SK-N-MC (cell line): Measurements from ENCODE around the gene OR52W1.

Experiments
- DNase-seq: peaks from one replicate; pipeline ENCODE4 v3.0.0-alpha.2; 2011; ENCODE audit warnings: low read depth, low spot score
- H3K27ac ChIP-seq: fragments of 200-600 bp; sonication (generic); 2 replicates; pipeline ENCODE4 v1.5.1; 2016; ENCODE audit warnings: mixed run types
- H3K36me3 ChIP-seq: fragments of 200-600 bp; sonication (generic); 2 replicates; pipeline ENCODE4 v1.6.1; 2017; ENCODE audit warnings: antibody characterized with exemption, low read length, mixed read lengths; ENCODE audit not compliant: insufficient read depth
- H3K4me3 ChIP-seq: fragments of 200-600 bp; sonication (generic); 2 replicates; pipeline ENCODE4 v1.5.1; 2016
- H3K9ac ChIP-seq: fragments of 200-600 bp; sonication (generic); 2 replicates; pipeline ENCODE4 v1.8.0; 2017; ENCODE audit warnings: mixed run types, mixed read lengths; ENCODE audit not compliant: insufficient read length
- H3K9me3 ChIP-seq: fragments of 200-600 bp; sonication (generic); 2 replicates; pipeline ENCODE4 v1.6.1; 2017; ENCODE audit warnings: low read depth, mild to moderate bottlenecking, antibody characterized with exemption, low read length, moderate library complexity, mixed read lengths
- EZH2 ChIP-seq: fragments of 200-600 bp; sonication (generic); IDR thresholded peaks from one replicate; pipeline ENCODE4 v1.6.1; 2017; ENCODE audit warnings: antibody characterized with exemption
- FOXP2 ChIP-seq: optimal IDR thresholded peaks from 2 replicates; pipeline ENCODE3; 2011; ENCODE audit warnings: mild to moderate bottlenecking, moderate library complexity; ENCODE audit not compliant: insufficient read depth; ENCODE audit errors: extremely low read length, control extremely low read depth
- POLR2AphosphoS5 ChIP-seq: IDR thresholded peaks from 2 replicates; pipeline ENCODE4 v1.6.1; 2012; ENCODE audit warnings: mild to moderate bottlenecking, low read depth, low read length, borderline replicate concordance

The OR52W1 gene

DNA sequence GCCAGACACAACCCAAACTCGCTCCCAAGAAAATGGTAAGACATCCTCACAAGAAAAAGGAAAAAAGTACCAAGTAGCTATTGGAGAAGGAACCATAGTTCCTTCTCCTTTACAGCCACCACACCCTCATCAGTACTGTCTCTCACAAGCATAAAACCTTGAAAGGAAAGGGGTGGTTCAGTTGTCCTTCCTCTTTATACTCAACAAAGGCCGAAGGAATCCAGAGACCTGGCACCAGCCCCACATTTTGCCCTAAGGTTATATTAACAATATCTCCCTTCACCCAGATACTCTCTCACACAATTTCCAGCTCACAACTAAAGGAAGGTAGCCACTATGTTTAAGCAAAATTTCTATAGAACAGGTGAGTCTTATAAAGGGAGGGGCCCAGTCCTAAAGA, 26.9 kb downstream of the OR52W1 start:
- Histone ChIP-seq H3K9ac (no peak overlapping the region), H3K9me3 (no peaks in the 10 kb centered on the region), H3K27ac (no peak overlapping the region), H3K36me3 (peaks cover 18% of the 10 kb centered on the region; the same call in 1 of the 2 replicates), H3K4me3 (no peak overlapping the region)
- no peak for DNase-seq
- TF ChIP-seq FOXP2 = no peak
- no peak for TF ChIP-seq POLR2AphosphoS5
- no peak for TF ChIP-seq EZH2

- Histone ChIP-seq H3K36me3 (peaks cover 4% of the 10 kb centered on the region; the same call in 1 of the 2 replicates), H3K9me3 (no peaks in the 10 kb centered on the region), H3K9ac (no peak overlapping the region), H3K27ac (no peak overlapping the region), H3K4me3 (no peak overlapping the region)
- DNase-seq = no peak
- no peak for TF ChIP-seq POLR2AphosphoS5
- no peak for TF ChIP-seq FOXP2
- no peak for TF ChIP-seq EZH2
These were observed 29.5 kb downstream of the OR52W1 start for GRCh38 chr11:6228520-6228919.

GRCh38 chr11:6229911-6230310, 30.9 kb downstream of the OR52W1 start:
- Histone ChIP-seq H3K9me3 (no peaks in the 10 kb centered on the region), H3K36me3 (no peaks in the 10 kb centered on the region), H3K9ac (no peak overlapping the region), H3K27ac (no peak overlapping the region), H3K4me3 (no peak overlapping the region)
- no peak for DNase-seq
- no peak for TF ChIP-seq EZH2
- TF ChIP-seq POLR2AphosphoS5 = no peak
- no peak for TF ChIP-seq FOXP2

- no peak overlapping the region for H3K9ac ChIP-seq
- no peaks in the 10 kb centered on the region for H3K9me3 ChIP-seq
- no peak overlapping the region for H3K4me3 ChIP-seq
- H3K36me3 ChIP-seq = no peaks in the 10 kb centered on the region
- TF ChIP-seq FOXP2 = no peak
- no peak for TF ChIP-seq POLR2AphosphoS5
- TF ChIP-seq EZH2 = no peak
- H3K27ac ChIP-seq = no peak overlapping the region
- DNase-seq = no peak
These were observed 33.9 kb downstream of the OR52W1 start for GRCh38 chr11:6232899-6233298.

- H3K36me3 ChIP-seq = no peaks in the 10 kb centered on the region
- no peak for DNase-seq
- H3K4me3 ChIP-seq = peak overlapping the region; percentile 97
- H3K9ac ChIP-seq = peak overlapping the region; percentile 88
- TF ChIP-seq EZH2 = no peak
- TF ChIP-seq POLR2AphosphoS5 = no peak
- TF ChIP-seq FOXP2 = no peak
- H3K9me3 ChIP-seq = no peaks in the 10 kb centered on the region
- H3K27ac ChIP-seq = no peak overlapping the region
These were observed 35.0 kb downstream of the OR52W1 start for GRCh38 chr11:6233984-6234386.

- Histone ChIP-seq H3K4me3 (peak within 1 kb of the TSS; percentile 97), H3K9ac (peak within 1 kb of the TSS; percentile 88), H3K36me3 (no peaks in the 10 kb centered on the region), H3K9me3 (no peaks in the 10 kb centered on the region), H3K27ac (no peak within 1 kb of the TSS)
- TF ChIP-seq EZH2 = no peak
- TF ChIP-seq POLR2AphosphoS5 = peak; percentile 76
- peak; percentile 95 for DNase-seq
These were observed 35.5 kb downstream of the OR52W1 start, which contains the start of gene FHIP1B for GRCh38 chr11:6234387-6235107. FHIP1B (minus strand) TSS chr11:6234636; CDS start chr11:6224516, 10,120 bp downstream.

DNA sequence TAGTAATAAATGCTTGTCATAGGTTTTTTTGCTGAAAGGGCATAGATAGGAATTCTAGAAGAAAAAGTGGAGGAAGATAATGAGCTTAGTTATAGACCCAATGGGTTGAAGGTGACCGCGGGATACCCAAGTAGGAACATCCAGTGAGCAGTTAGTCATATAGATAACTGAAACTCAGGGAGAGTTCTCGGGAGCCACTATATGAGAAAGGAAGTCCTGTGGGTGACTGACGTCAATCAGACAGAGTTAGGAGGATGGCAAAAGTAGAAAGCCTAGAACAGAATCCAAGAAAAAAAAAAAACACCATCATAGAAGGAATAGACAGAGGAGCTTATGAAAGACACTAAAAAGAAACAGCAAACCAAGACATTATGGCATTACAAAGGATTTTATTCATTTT, 38.2 kb downstream of the OR52W1 start:
- H3K4me3 ChIP-seq = no peak overlapping the region
- no peak for DNase-seq
- no peaks in the 10 kb centered on the region for H3K9me3 ChIP-seq
- no peak overlapping the region for H3K9ac ChIP-seq
- H3K27ac ChIP-seq = no peak overlapping the region
- no peak for TF ChIP-seq EZH2
- no peak for TF ChIP-seq POLR2AphosphoS5
- TF ChIP-seq FOXP2 = no peak
- H3K36me3 ChIP-seq = no peaks in the 10 kb centered on the region

DNA sequence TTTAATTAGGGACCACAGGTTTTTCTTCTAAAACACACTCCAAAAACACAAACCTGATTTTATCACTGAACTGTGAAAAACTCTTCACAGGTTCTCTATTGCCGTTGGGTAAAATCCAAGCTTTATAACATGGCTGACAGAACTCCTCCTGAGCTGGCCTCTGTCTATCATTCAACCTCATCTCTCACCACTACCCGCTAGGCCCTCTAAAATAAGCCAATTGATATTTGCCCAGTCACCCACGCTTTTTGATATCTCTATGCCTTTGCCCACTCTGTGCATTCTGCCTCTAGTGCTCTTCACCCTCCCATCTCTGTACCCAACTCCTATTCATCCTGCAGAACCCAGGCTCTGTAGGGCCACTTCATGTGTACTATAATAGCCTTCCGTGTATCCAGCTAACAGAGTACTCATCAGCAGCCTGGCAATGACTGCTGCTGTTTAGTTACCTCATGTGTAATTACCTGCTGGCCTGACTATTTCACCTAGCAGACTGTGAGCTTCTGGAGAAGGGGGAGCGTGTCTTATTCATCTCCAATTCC, 38.8 kb downstream of the OR52W1 start:
- Histone ChIP-seq H3K4me3 (no peak overlapping the region), H3K9ac (no peak overlapping the region), H3K27ac (no peak overlapping the region), H3K36me3 (no peaks in the 10 kb centered on the region), H3K9me3 (no peaks in the 10 kb centered on the region)
- TF ChIP-seq EZH2 (no peak), FOXP2 (no peak), POLR2AphosphoS5 (no peak)
- no peak for DNase-seq
